Psoas muscle (tissue), 8 donors: ENCODE measurements around the gene HSP90AB1. TPM values are rescaled to one million over a fixed set of nuclear protein-coding genes. Genes with fewer than 3 reads are reported as not detected.
A peak's percentile ranks its signal among the peaks of the same experiment; 100 is the strongest.

Source experiments
- ATAC-seq, 4 donors: fragments of 200-7000 bp; cut with Tn5 transposase; one replicate each; pipeline ENCODE4 v1.9.1; 2020; ENCODE audit warnings: moderate library complexity in 3 of 4, mild to moderate bottlenecking in 2 of 4
- DNase-seq, 2 donors: peaks; one replicate each; pipeline ENCODE4 v3.0.0-alpha.2; 2020
- H3K27ac ChIP-seq: fragments of 200-600 bp; one replicate; pipeline ENCODE4 v1.8.0; 2022
- H3K27me3 ChIP-seq, 3 donors: fragments of 200-600 bp in 1 of 3; one replicate each; pipeline versions ENCODE4 v1.6.1 to v1.8.0; 2013 to 2022; ENCODE audit warnings: low read length in 2 of 3, mild to moderate bottlenecking in 2 of 3, moderate library complexity in 1 of 3; ENCODE audit not compliant: insufficient read depth in 3 of 3
- H3K36me3 ChIP-seq, 2 donors: fragments of 200-600 bp in 1 of 2; one replicate each; pipeline versions ENCODE4 v1.6.1 to v1.8.0; 2013 to 2022; ENCODE audit warnings: low read depth in 1 of 2, mild to moderate bottlenecking in 1 of 2, moderate library complexity in 1 of 2; ENCODE audit not compliant: insufficient read depth in 1 of 2
- H3K4me1 ChIP-seq: fragments of 200-600 bp; one replicate; pipeline ENCODE4 v1.8.0; 2022
- H3K4me3 ChIP-seq: fragments of 200-600 bp; one replicate; pipeline ENCODE4 v1.8.0; 2022; ENCODE audit warnings: mild to moderate bottlenecking
- H3K9me3 ChIP-seq: fragments of 200-600 bp; one replicate; pipeline ENCODE4 v1.8.0; 2022
- WGBS, 3 donors: extraction: QIAGEN DNeasy Blood & Tissue Kit; methylation state at CpG; one replicate each; pipeline versions ENCODE4 v1.1.6 to v1.1.7; 2013; 5-methylcytosine and 5-hydroxymethylcytosine counted together
- intact Hi-C, 2 donors: fragments of 100-400 bp; cut with DNase I; formaldehyde crosslinking; loops; one replicate each; pipeline versions ENCODE4 v1.11.0 to v1.14.2; 2022
- polyA plus RNA-seq, 3 donors: library from polyadenylated mRNA; stranded (reverse); fragments of 200-250 nt; gene quantifications; one replicate each; pipeline ENCODE4 v1.2.3, GENCODE V29; 2013
- total RNA-seq, 4 donors: library from RNA; stranded (reverse); fragmentation: NEBNext Ultra II Directional in 2 of 4; extraction: Animal tissue kit (Norgen Biotek cat#: 25700) in 2 of 4; gene quantifications; one replicate each; pipeline versions ENCODE4 v1.2.1 to v1.2.4, GENCODE V29; 2021 to 2023
- TF ChIP-seq, protein P1 (sequence below): fragments of 200-600 bp; IDR thresholded peaks from one replicate; pipeline ENCODE4 v1.8.0; 2022; ENCODE audit warnings: antibody characterized with exemption
- donor health status: healthy with polysubstance abuse.
- donor health status: DM: no; HTN: no; CAD: no; lungs with moderate emphysema.
- donor health status: Bipolar disorder and iron deficiency.
- donor health status: healthy.
- donor health status: DM: yes; HTN: yes; CAD: no.
- donor health status: DM: no; HTN: no; CAD: no.
- donor health status: DM: no; HTN: no; CAD: no.
- donor health status: DM: yes; HTN: yes; CAD: no.

HSP90AB1 gene
- total and polyA plus RNA-seq, 7 donors: 743 to 1,595 (median 1,150) TPM

DNA sequence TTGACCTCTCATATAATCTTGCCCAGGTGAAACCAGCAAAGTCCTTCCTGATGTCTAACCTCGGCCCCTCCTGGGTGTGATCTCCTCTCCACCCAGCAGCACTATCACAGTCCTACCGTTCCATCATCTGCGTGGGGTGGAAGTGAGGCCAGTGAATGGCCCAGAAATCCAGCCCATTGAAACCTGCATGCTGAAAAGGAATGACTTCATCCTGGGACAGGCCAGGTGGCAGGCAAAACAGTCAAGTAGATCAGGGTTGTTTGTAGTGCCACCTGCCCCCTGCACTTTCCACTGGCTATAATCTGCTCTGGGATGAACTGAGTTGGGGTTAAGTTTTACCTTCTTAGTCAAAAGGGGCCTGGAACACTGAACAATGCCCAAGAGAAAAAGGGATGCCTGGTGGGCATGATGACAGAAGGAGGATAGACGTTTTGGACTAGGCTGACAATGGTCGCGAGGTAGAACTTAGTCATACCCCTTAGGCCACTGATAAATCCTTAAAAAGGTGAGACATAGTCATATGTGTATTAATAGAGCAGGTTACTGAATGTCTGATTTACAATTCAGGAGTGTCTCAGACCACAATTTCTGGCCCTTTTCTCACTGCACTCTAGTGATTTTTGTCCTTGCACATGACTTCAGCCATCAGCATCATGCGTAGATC lies 8.1 kb upstream of the HSP90AB1 start:
- DNase-seq (peak in 1 of 2 donors; percentile 12), ATAC-seq (no peak)
- H3K9me3 ChIP-seq: no peaks in the 10 kb centered on the region
- no peaks in the 10 kb centered on the region for H3K27me3 ChIP-seq
- no peaks in the 10 kb centered on the region for H3K36me3 ChIP-seq
- H3K4me1 ChIP-seq: peaks cover 27% of the 10 kb centered on the region
- 75 to 80% (median 80%) methylated on average over 7 of the region's 7 CpGs for WGBS, 3 donors
- intact Hi-C loops: no loop called here
- H3K4me3 ChIP-seq: no peak overlapping the region
- TF ChIP-seq, protein P1, sequence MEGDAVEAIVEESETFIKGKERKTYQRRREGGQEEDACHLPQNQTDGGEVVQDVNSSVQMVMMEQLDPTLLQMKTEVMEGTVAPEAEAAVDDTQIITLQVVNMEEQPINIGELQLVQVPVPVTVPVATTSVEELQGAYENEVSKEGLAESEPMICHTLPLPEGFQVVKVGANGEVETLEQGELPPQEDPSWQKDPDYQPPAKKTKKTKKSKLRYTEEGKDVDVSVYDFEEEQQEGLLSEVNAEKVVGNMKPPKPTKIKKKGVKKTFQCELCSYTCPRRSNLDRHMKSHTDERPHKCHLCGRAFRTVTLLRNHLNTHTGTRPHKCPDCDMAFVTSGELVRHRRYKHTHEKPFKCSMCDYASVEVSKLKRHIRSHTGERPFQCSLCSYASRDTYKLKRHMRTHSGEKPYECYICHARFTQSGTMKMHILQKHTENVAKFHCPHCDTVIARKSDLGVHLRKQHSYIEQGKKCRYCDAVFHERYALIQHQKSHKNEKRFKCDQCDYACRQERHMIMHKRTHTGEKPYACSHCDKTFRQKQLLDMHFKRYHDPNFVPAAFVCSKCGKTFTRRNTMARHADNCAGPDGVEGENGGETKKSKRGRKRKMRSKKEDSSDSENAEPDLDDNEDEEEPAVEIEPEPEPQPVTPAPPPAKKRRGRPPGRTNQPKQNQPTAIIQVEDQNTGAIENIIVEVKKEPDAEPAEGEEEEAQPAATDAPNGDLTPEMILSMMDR: no peak
- H3K27ac ChIP-seq: peak overlapping the region; percentile 96

DNA sequence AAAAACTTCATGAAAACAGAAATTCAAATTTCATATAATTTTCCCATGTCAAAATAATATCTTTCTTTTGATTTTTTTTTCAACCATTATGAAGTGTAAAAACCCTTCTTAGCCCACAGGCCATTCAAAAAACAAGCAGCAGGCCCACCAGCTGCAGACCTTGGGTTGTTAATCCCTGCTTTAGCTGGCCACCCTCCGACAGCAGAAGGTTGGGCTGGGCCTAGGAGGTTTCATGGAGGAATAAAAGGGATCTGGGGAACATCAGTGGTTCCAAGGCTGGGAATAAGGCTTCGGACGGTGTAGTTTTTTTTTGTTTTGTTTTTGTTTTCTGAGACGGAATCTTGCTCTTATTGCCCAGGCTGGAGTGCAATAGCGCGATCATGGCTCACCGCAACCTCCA lies 3.6 kb upstream of the HSP90AB1 start:
- Histone ChIP-seq H3K27ac (no peak overlapping the region), H3K27me3 (no peaks in the 10 kb centered on the region), H3K9me3 (no peaks in the 10 kb centered on the region), H3K4me3 (no peak overlapping the region), H3K36me3 (peaks cover 0 to 5% of the 10 kb centered on the region in 2 donors), H3K4me1 (peaks cover 4% of the 10 kb centered on the region)
- TF ChIP-seq, protein P1: no peak
- ATAC-seq (no peak), DNase-seq (peak in 1 of 2 donors; percentile 17)
- intact Hi-C loops: no loop called here
- WGBS, 3 donors: 92 to 95% (median 94%) methylated on average over 7 of the region's 7 CpGs

DNA sequence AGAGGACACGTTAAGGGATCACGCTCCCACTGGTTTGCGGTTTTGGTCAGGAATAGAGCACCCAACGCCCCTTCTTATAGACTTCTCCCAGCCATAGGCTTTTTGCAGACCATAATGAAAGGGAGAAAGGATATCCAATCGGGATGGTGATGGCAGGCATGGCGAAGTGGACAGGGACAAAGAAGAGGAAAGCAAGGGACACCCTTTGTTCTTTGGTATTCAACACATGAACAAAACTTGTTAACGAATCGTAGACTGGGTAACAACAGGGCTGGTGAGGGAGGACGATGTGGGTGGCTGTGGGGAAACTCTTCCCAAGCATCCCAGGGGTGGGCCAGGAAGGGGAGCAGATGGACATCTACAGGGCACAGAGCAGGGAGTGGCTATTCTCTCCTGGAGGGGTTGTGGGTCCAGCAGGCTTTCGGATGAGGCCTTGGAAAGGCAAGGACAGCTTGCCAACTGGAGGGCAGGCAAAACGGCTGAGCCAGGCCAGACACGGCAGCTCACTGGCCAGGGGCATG lies 1.4 kb upstream of the HSP90AB1 start:
- no peak for ATAC-seq
- WGBS, 3 donors: 52 to 63% (median 53%) methylated on average over 12 of the region's 12 CpGs
- no peaks in the 10 kb centered on the region for H3K9me3 ChIP-seq
- H3K4me3 ChIP-seq: peak overlapping the region; percentile 82
- intact Hi-C loops: no loop called here
- no peaks in the 10 kb centered on the region for H3K27me3 ChIP-seq
- H3K4me1 ChIP-seq: peaks cover 24% of the 10 kb centered on the region
- peaks cover 7 to 26% of the 10 kb centered on the region in 2 donors for H3K36me3 ChIP-seq
- TF ChIP-seq, protein P1: no peak
- DNase-seq: no peak
- H3K27ac ChIP-seq: peak overlapping the region; percentile 100

DNA sequence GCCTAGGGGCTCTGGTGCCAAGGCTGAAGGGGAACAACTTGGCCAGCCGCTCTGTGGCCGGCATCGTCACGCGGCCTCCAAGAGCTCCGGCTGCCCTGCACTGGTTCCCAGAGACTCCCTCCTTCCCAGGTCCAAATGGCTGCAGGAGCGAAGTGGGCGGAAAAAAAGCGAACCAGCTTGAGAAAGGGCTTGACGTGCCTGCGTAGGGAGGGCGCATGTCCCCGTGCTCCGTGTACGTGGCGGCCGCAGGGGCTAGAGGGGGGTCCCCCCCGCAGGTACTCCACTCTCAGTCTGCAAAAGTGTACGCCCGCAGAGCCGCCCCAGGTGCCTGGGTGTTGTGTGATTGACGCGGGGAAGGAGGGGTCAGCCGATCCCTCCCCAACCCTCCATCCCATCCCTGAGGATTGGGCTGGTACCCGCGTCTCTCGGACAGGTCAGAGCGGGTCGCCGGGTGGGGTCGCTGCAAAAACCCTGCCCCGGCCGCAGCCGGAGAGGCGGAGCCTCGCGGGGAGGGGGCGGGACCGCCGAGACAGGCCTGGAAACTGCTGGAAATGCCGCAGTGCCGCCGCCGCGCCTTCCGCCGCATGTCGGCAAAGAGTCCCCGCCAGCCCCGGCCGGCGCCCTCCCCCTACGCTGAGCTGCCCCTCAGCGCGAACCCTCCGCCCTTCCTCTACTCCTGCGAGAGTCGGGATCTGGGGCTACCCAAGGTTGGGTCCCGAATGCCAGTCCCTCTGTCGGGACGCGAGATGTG lies 814 bp upstream of the HSP90AB1 start:
- Histone ChIP-seq H3K36me3 (peaks cover 10 to 32% of the 10 kb centered on the region in 2 donors), H3K9me3 (no peaks in the 10 kb centered on the region), H3K27me3 (no peaks in the 10 kb centered on the region), H3K27ac (peak overlapping the region; percentile 100), H3K4me3 (peak overlapping the region; percentile 82), H3K4me1 (peaks cover 30% of the 10 kb centered on the region)
- intact Hi-C loops: loop anchor here in 1 of 2 donors (2.0 kb wide), 1 partner anchor 473 kb away; no protein-coding TSS in a partner anchor
- peak; percentile 76 to 79 (median 77) for ATAC-seq
- peak; percentile 94 to 96 for DNase-seq
- TF ChIP-seq, protein P1: peak; percentile 31
- 0 to 1% (median 1%) methylated on average over 51 to 62 of the region's 62 CpGs for WGBS, 3 donors
